Kidney (tissue), 14 donors: ENCODE results near the gene SP110. TPM values are rescaled to one million over a fixed set of nuclear protein-coding genes. Genes with fewer than 3 reads are reported as not detected.

Source experiments
- DNase-seq, 5 donors: peaks; one replicate each; pipeline ENCODE4 v3.0.0-alpha.2; 2013 to 2020
- FAIRE-seq: peaks from 2 replicates; lab custom pipeline; 2012; peaks lifted over from hg19 to GRCh38; lab: Jason Lieb, UNC
- H3K27ac ChIP-seq, 2 donors: one replicate each; pipeline ENCODE4 v1.7.0; 2013; ENCODE audit warnings: low read depth in 2 of 2, low read length in 2 of 2, inconsistent platforms in 1 of 2
- H3K27me3 ChIP-seq: one replicate; pipeline ENCODE4 v1.7.1; 2013; ENCODE audit warnings: low read length, inconsistent platforms; ENCODE audit not compliant: control insufficient read depth, insufficient read depth
- H3K36me3 ChIP-seq, 3 donors: one replicate each; pipeline versions ENCODE4 v1.7.0 to v1.7.1; 2013; ENCODE audit warnings: low read length in 3 of 3, control low read depth in 1 of 3, inconsistent platforms in 1 of 3; ENCODE audit not compliant: insufficient read depth in 3 of 3, control insufficient read depth in 2 of 3
- H3K4me1 ChIP-seq, 3 donors: one replicate each; pipeline versions ENCODE4 v1.7.0 to v1.7.1; 2013; ENCODE audit warnings: low read length in 3 of 3, inconsistent platforms in 1 of 3, low read depth in 1 of 3; ENCODE audit not compliant: control insufficient read depth in 2 of 3, insufficient read depth in 2 of 3
- H3K4me3 ChIP-seq, 3 donors: one replicate each; pipeline versions ENCODE4 v1.7.0 to v1.8.1; 2013; ENCODE audit warnings: low read length in 3 of 3, control low read depth in 1 of 3, inconsistent platforms in 1 of 3
- H3K9ac ChIP-seq, 3 donors: one replicate each; pipeline versions ENCODE4 v1.7.0 to v1.7.1; 2013; ENCODE audit warnings: low read length in 3 of 3, control low read depth in 1 of 3, inconsistent platforms in 1 of 3
- H3K9me3 ChIP-seq, 3 donors: one replicate each; pipeline versions ENCODE4 v1.7.0 to v1.7.1; 2013; ENCODE audit warnings: low read length in 3 of 3, control low read depth in 1 of 3, inconsistent platforms in 1 of 3; ENCODE audit not compliant: control insufficient read depth in 2 of 3, insufficient read depth in 1 of 3
- intact Hi-C: fragments of 100-400 bp; cut with DNase I; formaldehyde crosslinking; loops from one replicate; pipeline ENCODE4 v1.11.1; 2022
- polyA plus RNA-seq: library from polyadenylated mRNA; stranded (reverse); fragments of 350-450 nt; fragmentation: Illumina TruSeq; extraction: RNeasy Lipid Tissue Mini Kit (QIAGEN cat#74804); gene quantifications from one replicate; pipeline ENCODE4 v1.2.3, GENCODE V29; 2014; ENCODE audit warnings: low read depth, low replicate concordance; ENCODE audit not compliant: insufficient read depth
- total RNA-seq: library from RNA; stranded (reverse); fragmentation: NEBNext Ultra II Directional; extraction: Animal tissue kit (Norgen Biotek cat#: 25700); gene quantifications from one replicate; pipeline ENCODE4 v1.2.1, GENCODE V29; 2021
- TF ChIP-seq, protein P1 (sequence below): IDR thresholded peaks from 3 replicates; pipeline ENCODE4 v1.5.1; 2012; ENCODE audit warnings: mild to moderate bottlenecking, moderate library complexity, borderline replicate concordance; ENCODE audit not compliant: insufficient read depth; ENCODE audit errors: extremely low read depth
- donor health status: control.
- donor health status: control.
- donor health status: control.
- donor health status: control.
- donor health status: control.
- donor health status: DM: yes; HTN: yes; CAD: no.
- donor health status: Normal renal cell carcinoma (clear cell type).

The SP110 gene
- total and polyA plus RNA-seq, 2 donors from 2014 or later = 12.7 to 28.3 TPM

DNA sequence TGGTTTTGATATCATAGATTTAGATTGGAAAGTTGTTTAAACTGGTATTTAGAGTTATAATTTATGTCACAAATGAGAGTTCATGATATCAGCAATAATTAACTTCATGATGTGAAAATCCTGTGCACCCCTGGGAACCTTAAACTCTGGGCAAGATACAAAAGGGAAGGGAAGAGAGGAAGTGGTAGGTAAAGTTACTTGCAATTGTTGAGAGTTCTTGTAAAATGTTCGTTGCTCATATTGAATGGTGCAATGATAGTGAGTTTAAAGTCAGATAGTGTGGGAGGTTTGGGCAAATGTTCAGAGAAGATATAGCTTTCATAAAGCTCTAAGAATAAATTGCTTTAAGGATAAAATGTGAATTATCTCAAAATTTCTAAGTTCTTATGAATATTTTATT is 75.4 kb downstream of the SP110 start:
- FAIRE-seq (no peak), DNase-seq (no peak)
- no peak overlapping the region for H3K9ac ChIP-seq
- no peak overlapping the region for H3K4me3 ChIP-seq
- no peaks in the 10 kb centered on the region for H3K4me1 ChIP-seq
- no peaks in the 10 kb centered on the region for H3K36me3 ChIP-seq
- intact Hi-C loops = no loop called here
- H3K27me3 ChIP-seq = no peaks in the 10 kb centered on the region
- H3K27ac ChIP-seq = no peak overlapping the region
- TF ChIP-seq, protein P1, sequence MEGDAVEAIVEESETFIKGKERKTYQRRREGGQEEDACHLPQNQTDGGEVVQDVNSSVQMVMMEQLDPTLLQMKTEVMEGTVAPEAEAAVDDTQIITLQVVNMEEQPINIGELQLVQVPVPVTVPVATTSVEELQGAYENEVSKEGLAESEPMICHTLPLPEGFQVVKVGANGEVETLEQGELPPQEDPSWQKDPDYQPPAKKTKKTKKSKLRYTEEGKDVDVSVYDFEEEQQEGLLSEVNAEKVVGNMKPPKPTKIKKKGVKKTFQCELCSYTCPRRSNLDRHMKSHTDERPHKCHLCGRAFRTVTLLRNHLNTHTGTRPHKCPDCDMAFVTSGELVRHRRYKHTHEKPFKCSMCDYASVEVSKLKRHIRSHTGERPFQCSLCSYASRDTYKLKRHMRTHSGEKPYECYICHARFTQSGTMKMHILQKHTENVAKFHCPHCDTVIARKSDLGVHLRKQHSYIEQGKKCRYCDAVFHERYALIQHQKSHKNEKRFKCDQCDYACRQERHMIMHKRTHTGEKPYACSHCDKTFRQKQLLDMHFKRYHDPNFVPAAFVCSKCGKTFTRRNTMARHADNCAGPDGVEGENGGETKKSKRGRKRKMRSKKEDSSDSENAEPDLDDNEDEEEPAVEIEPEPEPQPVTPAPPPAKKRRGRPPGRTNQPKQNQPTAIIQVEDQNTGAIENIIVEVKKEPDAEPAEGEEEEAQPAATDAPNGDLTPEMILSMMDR = no peak
- H3K9me3 ChIP-seq = no peaks in the 10 kb centered on the region

DNA sequence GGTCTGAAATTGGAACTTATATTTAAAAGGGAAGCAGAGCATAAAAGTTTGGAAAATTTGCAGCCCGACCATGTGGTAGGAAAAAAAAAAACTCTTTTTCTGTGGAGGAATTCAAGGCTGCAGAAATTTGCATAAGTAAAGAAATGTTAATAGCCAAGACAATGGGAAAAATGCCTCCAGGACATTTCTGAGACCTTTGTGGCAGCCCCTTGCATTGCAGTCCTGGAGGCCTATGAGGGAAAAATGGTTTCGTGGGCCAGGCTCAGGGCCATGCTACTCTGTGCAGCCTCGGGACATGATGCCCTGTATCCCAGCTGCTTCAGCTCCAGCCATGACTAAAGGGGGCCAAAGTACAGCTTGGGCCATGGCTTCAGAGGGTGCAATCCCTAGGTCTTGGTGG is 79.1 kb downstream of the SP110 start:
- Histone ChIP-seq H3K4me3 (no peak overlapping the region), H3K27ac (no peak overlapping the region), H3K27me3 (no peaks in the 10 kb centered on the region), H3K4me1 (no peaks in the 10 kb centered on the region), H3K9ac (no peak overlapping the region), H3K9me3 (no peaks in the 10 kb centered on the region), H3K36me3 (no peaks in the 10 kb centered on the region)
- intact Hi-C loops = no loop called here
- TF ChIP-seq, protein P1 = no peak
- DNase-seq (no peak), FAIRE-seq (no peak)

DNA sequence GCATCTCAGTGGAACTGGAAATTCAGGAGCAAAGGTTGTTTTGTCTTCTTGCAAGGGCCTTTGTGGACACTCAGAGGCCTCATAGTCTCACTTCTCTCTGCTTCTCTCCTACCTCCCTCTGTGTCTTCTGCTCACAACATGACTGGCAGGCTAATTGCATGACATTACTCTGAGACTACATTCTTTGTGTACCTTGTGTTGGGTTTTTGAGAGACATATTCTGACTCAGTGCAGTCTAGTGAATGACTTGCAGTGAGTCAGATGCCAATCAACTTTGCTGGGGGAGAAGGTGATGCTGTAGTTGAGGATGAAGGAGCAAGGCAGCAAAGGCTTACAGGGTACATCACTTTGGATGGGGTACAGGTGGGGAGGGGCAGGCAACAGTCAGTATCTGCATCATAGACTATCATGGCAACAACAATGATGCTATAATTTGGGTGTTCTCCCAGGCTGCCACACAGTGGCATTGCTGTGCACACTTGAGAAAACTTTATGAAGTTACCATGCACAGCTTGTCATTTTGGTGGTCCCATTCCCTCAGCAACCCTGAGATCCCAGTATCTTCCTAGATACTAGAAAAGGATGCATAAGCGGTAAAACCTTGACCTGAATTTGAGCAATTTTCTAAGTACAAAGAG is 81.8 kb downstream of the SP110 start:
- intact Hi-C loops = no loop called here
- Histone ChIP-seq H3K27me3 (no peaks in the 10 kb centered on the region), H3K4me3 (no peak overlapping the region), H3K9ac (no peak overlapping the region), H3K36me3 (no peaks in the 10 kb centered on the region), H3K27ac (no peak overlapping the region), H3K9me3 (no peaks in the 10 kb centered on the region), H3K4me1 (no peaks in the 10 kb centered on the region)
- no peak for FAIRE-seq
- TF ChIP-seq, protein P1 = no peak
- no peak for DNase-seq

DNA sequence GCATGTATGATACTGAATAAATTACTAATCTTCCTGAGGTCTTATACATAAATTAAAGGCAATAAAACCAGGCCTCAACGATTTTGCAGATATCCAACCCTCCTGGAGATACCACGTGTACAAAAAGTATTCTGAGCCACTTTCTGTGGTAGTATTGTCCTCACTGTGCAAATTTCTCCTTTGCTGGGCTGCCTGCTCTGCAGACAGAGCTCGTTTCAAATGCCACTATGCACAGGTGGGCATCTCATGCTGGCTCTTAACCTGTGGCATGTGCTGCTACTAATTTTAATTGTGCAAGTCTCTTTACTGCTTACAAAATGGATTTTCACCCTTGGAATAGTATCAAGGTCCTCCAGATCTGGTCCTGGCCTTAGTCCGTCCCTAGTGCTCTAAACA is 84.7 kb downstream of the SP110 start:
- TF ChIP-seq, protein P1 = no peak
- no peaks in the 10 kb centered on the region for H3K27me3 ChIP-seq
- intact Hi-C loops = no loop called here
- no peak overlapping the region for H3K9ac ChIP-seq
- FAIRE-seq = no peak
- H3K27ac ChIP-seq = no peak overlapping the region
- H3K4me3 ChIP-seq = no peak overlapping the region
- H3K36me3 ChIP-seq = no peaks in the 10 kb centered on the region
- DNase-seq = no peak
- H3K4me1 ChIP-seq = peaks cover 0 to 3% (median 0%) of the 10 kb centered on the region in 3 donors
- no peaks in the 10 kb centered on the region for H3K9me3 ChIP-seq
